ENCODE data around the gene DOHH. TPM values are rescaled to one million over a fixed set of nuclear protein-coding genes. Genes with fewer than 3 reads are reported as not detected.

Gene DOHH
- total RNA-seq, 1 donor from 2014 or later = 21.5 TPM

DNA sequence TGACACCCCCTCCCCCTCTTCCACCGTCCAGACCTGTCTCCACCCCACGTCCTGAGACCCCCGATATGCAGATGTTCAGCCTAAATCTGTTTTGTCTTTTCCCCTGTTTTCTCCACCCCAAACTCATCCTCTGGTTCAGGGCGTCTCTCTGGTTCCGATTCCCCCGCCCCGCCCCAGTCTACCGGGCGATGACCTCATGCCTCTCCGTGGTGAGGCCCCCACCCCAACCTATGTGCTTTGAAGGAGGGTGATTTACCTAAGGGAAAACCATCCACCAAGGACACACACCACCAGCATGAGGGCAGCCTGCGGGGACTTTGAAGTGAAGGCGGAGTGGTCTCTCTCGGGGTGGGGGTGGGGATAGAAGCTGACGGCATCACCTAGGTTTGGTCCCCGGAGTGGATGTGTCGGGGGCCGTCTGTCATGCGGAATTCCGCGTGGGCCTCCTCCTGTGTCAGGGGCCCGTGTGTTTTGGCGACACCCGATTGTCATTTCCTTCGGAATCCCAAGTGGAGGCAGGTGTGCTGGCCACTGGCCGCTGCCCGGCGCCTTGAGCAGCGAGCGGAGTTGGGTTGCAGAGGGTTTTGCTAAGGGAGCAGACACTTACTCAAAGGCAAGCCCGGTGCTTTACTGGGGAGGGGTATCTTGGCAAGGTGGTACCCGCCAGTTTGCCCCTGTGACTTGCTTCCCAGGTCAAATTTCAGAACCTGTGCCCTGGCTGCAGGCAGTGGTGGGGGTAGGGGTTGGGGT lies 7.1 kb upstream of the DOHH start:
- Mint-ChIP-seq H3K27ac (peak overlapping the region; percentile 90), H3K4me3 (peak overlapping the region; percentile 97), H3K4me1 (peaks cover 29% of the 10 kb centered on the region), H3K27me3 (no peaks in the 10 kb centered on the region), H3K36me3 (ENCODE audit: low read depth) (peaks cover 16% of the 10 kb centered on the region), H3K9me3 (no peaks in the 10 kb centered on the region)
- intact Hi-C loops (cut with micrococcal nuclease) = no loop called here
- peak; percentile 82 for DNase-seq

DNA sequence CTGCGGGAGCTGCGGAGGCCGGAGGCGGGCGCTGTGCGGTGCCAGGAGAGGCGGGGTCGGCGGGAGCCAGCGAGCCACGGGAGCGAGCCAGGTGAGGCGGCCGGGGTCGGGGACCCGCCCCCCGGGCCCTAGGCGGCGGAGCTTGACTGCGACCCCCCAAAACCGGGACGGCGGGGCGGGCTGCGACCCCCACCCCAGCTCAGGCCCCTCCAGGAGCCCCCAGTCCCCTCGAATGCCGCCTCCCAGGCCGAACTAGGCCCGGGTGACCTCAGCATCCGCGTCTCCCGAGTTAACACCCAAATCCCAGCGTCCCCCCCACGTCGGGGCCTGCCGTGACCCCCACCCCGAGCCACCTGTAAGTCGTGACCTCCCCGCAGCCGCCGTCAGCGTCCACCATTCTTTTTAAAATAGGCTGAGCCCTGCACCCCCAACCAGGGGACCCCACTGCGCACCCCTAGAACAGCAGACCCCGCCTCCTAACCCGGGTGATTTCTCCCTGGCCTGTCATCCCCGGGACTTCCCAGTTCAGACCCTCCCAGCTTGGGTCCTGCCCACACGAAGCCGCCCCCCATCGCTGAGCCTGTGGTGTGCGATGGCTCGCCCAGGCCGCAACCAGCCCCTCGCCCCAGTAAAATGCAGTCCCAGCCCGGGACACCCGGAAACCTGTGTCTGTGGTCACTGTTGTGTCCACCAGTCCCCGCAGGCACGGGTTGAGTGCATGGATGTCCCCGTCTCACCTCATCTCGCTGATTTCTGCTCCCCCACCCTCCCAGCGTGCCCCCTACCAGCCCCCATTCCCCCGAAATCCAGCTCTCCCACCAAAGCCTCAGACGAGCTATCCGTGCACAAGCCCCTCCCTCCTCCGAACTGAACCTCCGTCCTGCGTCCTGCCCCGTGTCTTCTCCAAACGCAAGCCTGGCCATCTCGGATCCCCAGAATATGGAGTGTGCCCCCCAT lies 6.2 kb upstream of the DOHH start:
- Mint-ChIP-seq H3K36me3 (ENCODE audit: low read depth) (peaks cover 16% of the 10 kb centered on the region), H3K27ac (peak overlapping the region; percentile 90), H3K4me1 (peaks cover 29% of the 10 kb centered on the region), H3K4me3 (peak overlapping the region; percentile 97), H3K27me3 (no peaks in the 10 kb centered on the region), H3K9me3 (no peaks in the 10 kb centered on the region)
- intact Hi-C loops (cut with micrococcal nuclease) = loop anchor here (1.0 kb wide), 1 partner anchor 121 kb away; no protein-coding TSS in a partner anchor
- DNase-seq = peak; percentile 83

- Mint-ChIP-seq H3K9me3 (peaks cover 2% of the 10 kb centered on the region), H3K36me3 (ENCODE audit: low read depth) (peaks cover 16% of the 10 kb centered on the region), H3K4me1 (peaks cover 32% of the 10 kb centered on the region), H3K27ac (peak within 1 kb of the TSS; percentile 91), H3K4me3 (peak within 1 kb of the TSS; percentile 97), H3K27me3 (peaks cover under 1% of the 10 kb centered on the region)
- DNase-seq = peak; percentile 100
- intact Hi-C loops (cut with micrococcal nuclease) = loop anchor here (1.0 kb wide), 1 partner anchor 122 kb away; no protein-coding TSS in a partner anchor
Measured at GRCh38 chr19:3505598-3506383, 5.3 kb upstream of the DOHH start, which contains the start of gene FZR1. Gene FZR1 (plus strand): TSS chr19:3506311. CDS start chr19:3522990, 16,679 bp downstream.

DNA sequence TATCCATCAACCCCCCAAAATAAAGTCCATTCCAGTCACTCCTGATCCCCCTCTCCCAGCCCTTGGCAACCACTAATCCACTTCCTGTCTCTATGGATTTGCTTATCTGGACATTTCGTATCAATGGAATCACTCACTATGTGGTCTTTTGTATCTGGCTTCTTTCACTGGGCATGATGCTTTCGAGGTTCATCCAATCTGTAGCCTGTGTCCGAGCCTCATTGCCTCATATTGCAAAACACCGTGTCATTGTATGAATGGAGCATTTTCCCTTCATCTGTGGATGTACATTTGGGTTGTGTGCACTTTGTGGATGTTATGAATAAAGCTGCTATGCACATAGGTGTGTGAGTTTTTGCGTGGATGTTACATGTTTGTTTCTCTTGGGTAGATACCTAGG lies 4.3 kb upstream of the DOHH start:
- DNase-seq = no peak
- intact Hi-C loops (cut with micrococcal nuclease) = no loop called here
- Mint-ChIP-seq H3K27ac (peak overlapping the region; percentile 69), H3K27me3 (peaks cover 4% of the 10 kb centered on the region), H3K4me3 (peak overlapping the region; percentile 97), H3K36me3 (ENCODE audit: low read depth) (peaks cover 15% of the 10 kb centered on the region), H3K4me1 (peaks cover 34% of the 10 kb centered on the region), H3K9me3 (peaks cover 6% of the 10 kb centered on the region)

DNA sequence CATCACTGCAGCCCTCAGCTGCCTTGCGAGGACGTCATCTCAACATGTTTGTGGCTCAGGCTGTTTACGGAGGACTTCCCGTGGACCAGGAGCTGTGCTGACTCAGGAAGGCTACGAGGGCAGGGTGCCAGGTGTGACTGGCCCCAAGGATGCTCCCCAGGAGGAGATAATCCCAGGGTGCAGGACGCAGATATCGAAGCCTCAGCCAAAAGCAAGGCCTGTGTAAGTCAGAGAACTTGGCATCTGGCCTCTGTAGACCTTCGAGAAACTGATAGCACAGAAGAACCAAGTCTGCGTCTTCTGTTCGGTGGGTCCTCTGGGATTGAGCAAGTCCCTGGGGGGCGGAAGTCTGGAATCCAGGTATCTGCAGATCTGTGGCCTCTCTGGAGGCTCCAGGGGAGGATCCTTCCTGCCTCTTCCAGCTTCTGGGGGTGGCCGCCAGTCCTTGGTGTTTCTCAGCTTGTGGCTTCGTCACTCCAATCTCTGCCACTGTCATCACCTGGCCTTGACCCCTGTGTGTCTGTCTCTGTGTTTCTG lies 2.6 kb upstream of the DOHH start:
- Mint-ChIP-seq H3K27me3 (peaks cover 4% of the 10 kb centered on the region), H3K4me3 (no peak overlapping the region), H3K27ac (no peak overlapping the region), H3K36me3 (ENCODE audit: low read depth) (peaks cover 14% of the 10 kb centered on the region), H3K4me1 (peaks cover 31% of the 10 kb centered on the region), H3K9me3 (peaks cover 6% of the 10 kb centered on the region)
- intact Hi-C loops (cut with micrococcal nuclease) = no loop called here
- no peak for DNase-seq

DNA sequence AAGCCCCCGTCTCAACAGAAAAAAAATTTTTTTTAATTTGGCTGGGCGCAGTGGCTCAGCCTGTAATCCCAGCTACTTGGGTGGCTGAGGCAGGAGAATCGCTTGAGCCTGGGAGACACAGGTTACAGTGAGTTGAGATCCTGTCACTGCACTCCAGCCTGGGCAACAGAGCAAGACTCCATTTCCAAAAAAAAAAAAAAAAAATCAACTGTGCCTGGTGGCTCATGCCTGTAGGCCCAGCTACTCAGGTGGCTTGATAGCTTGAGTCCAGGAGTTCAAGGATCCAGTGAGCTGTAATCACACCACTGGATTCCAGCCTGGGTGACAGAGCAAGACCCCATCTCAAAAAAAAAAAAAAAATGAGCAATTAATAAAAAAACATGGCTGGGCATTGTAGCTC lies 1.3 kb upstream of the DOHH start:
- Mint-ChIP-seq H3K4me3 (no peak overlapping the region), H3K9me3 (peaks cover 6% of the 10 kb centered on the region), H3K36me3 (ENCODE audit: low read depth) (peaks cover 19% of the 10 kb centered on the region), H3K27me3 (peaks cover 4% of the 10 kb centered on the region), H3K27ac (no peak overlapping the region), H3K4me1 (peaks cover 30% of the 10 kb centered on the region)
- no peak for DNase-seq
- intact Hi-C loops (cut with micrococcal nuclease) = no loop called here

DNA sequence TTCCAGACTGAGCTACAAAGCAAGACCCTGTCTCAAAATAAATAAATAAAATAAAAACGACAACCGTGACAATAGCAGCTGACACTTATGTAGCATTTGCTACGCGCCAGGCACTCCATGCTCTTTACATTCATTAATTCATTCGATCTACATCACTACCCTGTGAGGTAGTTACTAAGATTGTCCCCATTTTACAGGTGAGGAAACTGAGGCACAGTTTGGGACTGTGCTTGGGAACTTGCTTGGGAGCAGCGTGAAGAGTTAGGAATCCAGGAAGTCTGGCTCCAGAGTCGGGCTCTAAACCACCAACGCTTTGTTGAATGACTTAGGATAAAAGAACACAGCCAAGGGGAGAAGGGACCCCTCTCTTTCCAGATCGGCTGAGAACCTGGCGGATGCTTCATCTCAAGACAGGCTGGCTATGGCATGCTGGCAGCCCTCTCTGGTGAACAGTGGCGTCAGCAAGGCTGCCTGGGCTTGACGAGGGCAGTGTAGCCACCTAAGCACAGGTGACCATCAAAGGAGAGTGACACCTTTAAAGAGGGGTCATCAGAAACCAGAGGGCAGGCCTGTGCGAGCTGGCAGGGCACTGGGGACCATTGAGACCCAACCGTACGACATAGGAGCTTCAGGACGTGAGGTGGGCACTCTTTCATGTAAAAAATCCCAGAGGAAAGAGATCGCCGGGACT lies 591 bp downstream of the DOHH start:
- peaks cover 6% of the 10 kb centered on the region for H3K9me3 Mint-ChIP-seq
- intact Hi-C loops (cut with micrococcal nuclease) = no loop called here
- H3K4me3 Mint-ChIP-seq = peak overlapping the region; percentile 96
- H3K27me3 Mint-ChIP-seq = peaks cover 4% of the 10 kb centered on the region
- H3K27ac Mint-ChIP-seq = peak overlapping the region; percentile 99
- H3K4me1 Mint-ChIP-seq = peaks cover 27% of the 10 kb centered on the region
- H3K36me3 Mint-ChIP-seq (ENCODE audit: low read depth) = peaks cover 27% of the 10 kb centered on the region
- no peak for DNase-seq

DNA sequence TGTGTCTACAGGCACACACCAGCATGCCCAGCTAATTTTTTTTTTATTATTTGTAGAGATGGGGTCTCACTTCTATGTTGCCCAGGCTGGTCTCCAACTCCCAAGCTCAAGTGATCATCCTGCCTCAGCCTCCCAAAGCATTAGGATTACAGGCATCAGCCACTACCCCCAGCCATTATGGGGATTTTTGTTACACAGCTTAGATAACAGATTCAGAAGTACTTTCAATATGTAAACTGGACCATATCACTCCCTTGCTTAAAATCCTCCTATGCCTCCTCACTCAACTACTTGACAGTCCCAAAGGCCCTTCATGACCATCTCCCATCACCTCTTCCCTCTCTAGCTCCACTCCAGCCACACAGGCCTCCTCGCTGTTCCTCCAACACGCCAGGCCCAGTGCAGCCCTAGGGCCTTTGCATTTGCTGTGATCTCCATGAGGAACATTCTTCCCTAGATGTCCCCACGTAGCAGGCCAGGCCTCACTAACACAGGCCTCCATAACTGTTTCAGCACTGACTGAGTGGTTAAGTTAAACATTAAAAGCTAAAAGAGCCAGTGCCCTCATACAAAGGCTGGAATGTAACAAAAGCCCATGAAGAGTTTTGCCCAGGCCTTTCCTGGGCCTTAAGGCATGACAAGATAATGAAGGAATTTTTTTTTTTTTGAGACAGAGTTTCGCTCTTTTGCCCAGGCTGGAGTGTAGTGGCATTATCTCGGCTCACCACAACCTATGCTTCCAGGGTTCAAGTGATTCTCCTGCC lies 2.5 kb downstream of the DOHH start:
- Mint-ChIP-seq H3K36me3 (ENCODE audit: low read depth) (peaks cover 39% of the 10 kb centered on the region), H3K4me3 (no peak overlapping the region), H3K27me3 (peaks cover 4% of the 10 kb centered on the region), H3K27ac (no peak overlapping the region), H3K4me1 (peaks cover 29% of the 10 kb centered on the region), H3K9me3 (peaks cover 6% of the 10 kb centered on the region)
- DNase-seq = no peak
- intact Hi-C loops (cut with micrococcal nuclease) = no loop called here

GRCh38 chr19:3496392-3497273 lies 3.8 kb downstream of the DOHH start:
- no peak for DNase-seq
- intact Hi-C loops (cut with micrococcal nuclease) = no loop called here
- Mint-ChIP-seq H3K4me3 (no peak overlapping the region), H3K27me3 (peaks cover 4% of the 10 kb centered on the region), H3K36me3 (ENCODE audit: low read depth) (peaks cover 41% of the 10 kb centered on the region), H3K4me1 (peaks cover 29% of the 10 kb centered on the region), H3K9me3 (peaks cover 6% of the 10 kb centered on the region), H3K27ac (no peak overlapping the region)

DNA sequence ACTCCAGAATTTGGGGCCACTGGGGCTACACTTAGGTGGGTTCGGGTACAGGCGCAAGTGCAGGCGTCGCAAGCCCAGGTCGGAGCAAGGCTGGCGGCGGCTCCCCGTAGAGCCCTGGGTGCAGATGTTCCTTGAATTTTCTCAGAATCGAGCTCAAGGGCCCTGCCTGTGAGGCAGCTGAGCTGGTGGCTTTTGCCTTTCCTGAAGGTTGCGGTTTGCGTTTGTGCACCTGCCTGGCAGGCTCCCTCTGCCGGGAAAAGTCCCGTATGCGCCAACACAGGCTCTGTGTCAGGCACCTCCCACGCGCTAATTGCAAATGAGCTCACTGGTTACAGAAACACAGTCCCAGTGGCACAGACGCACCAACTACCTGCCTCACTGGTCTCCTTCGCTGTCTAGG lies 5.9 kb downstream of the DOHH start:
- H3K4me3 Mint-ChIP-seq = peak overlapping the region; percentile 63
- DNase-seq = peak; percentile 87
- H3K4me1 Mint-ChIP-seq = peaks cover 20% of the 10 kb centered on the region
- intact Hi-C loops (cut with micrococcal nuclease) = no loop called here
- no peaks in the 10 kb centered on the region for H3K9me3 Mint-ChIP-seq
- H3K27me3 Mint-ChIP-seq = no peaks in the 10 kb centered on the region
- H3K27ac Mint-ChIP-seq = peak overlapping the region; percentile 51
- H3K36me3 Mint-ChIP-seq (ENCODE audit: low read depth) = peaks cover 39% of the 10 kb centered on the region

GRCh38 chr19:3494051-3494450 lies 6.4 kb downstream of the DOHH start:
- peaks cover 37% of the 10 kb centered on the region for H3K36me3 Mint-ChIP-seq (ENCODE audit: low read depth)
- peak; percentile 84 for DNase-seq
- peaks cover 16% of the 10 kb centered on the region for H3K4me1 Mint-ChIP-seq
- intact Hi-C loops (cut with micrococcal nuclease) = no loop called here
- H3K4me3 Mint-ChIP-seq = peak overlapping the region; percentile 63
- H3K27me3 Mint-ChIP-seq = no peaks in the 10 kb centered on the region
- H3K27ac Mint-ChIP-seq = peak overlapping the region; percentile 51
- no peaks in the 10 kb centered on the region for H3K9me3 Mint-ChIP-seq
